NCI-H345 treated with DMSO at 0.1 percent for 48 hours (cell line): Measurements from ENCODE around the gene L1CAM.
A peak's percentile ranks its signal among the peaks of the same experiment; 100 is the strongest.

Source experiments
- DNase-seq: peaks from one replicate; lab custom pipeline; 2025; ENCODE audit not compliant: unreplicated experiment; lab: John Stamatoyannopoulos, UW

L1CAM gene

GRCh38 chrX:153879741-153880439 lies 6.1 kb downstream of the L1CAM start:
- no peak for DNase-seq

DNA sequence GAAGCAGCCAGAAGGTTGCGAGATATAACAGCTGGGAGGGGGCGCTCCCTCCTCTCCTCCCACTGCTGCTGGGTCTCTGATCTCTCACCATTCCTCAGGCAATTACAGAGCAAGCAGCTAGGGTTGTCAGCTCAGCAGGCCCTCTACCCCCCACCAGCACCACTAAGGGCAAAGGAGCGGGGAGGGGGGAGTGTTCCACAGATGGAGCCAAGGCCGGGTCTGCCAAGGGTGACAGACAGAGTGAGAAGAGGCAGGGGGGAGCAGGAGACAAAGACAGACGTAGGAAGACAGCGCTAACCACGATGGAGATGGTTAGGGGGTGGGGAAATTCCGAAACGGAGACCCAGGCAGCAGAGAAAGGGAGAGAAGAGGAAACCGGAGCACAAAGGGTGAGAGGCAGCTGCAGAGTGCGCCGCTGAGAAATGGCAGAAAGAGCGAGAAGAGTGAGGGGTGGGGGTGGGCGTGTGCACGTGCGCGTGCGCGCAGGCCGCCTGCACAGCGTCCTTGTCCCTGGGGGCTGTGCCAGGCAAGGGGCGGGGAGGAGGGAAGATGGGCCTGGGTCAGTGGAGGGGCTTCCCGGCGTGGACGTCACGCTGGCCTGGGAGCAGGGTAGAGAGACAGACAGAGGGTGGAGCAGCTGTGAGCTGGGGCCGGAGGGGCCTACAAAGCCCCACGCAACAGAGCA lies 6.9 kb downstream of the L1CAM start:
- DNase-seq, result peak; percentile 69

GRCh38 chrX:153878345-153878744 lies 7.6 kb downstream of the L1CAM start:
- DNase-seq, result no peak

DNA sequence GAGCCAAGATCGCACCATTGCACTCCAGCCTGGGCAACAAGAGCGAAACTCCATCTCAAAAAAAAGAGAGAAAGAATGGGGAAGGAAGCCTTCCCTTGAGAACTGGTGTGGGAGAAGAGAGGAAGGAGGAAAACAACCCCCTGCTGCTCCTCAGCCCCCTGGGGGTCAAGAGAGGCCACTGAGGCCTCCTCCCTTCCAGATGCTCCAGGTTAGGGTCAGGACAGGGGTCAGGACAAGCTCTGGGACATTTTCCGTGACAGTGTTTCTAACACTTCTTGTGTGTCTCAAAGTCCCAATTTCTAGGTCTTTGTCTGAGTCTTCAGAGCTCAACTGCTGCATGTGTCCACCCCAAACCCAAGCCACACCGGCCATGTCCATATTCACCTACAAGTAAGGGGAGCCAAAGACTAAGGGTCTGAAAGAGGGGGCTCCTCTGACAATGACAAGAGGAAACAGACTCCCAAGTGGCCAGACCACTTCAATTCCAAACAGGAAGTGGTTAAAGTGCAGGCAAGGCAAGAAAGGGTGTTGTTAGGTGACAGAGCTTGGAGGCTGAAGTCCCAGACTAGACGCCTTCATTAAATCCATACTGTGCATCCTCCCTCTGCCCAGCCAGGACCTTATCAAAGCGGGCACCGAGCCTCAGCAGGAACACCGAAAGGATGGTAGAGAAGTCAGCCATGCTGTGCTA lies 8.3 kb downstream of the L1CAM start:
- no peak for DNase-seq

DNA sequence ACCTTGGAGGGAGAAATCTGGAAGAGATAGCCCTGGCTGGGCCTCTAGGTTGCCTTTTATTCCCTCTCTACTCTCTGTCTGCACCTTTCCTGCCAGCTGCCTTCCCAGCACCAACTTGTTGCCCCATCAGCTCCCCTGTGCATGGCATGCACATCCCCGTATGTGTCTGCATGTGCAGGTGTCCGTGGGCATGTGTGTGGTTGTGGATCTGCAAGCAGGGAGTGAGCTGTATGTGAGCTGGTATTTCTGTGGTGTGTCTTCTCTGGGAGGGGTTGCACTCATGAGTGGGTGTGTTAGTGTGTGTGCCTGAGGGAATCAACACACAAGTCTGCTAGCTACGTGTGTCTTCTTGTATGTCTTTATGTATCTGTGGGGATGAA lies 9.9 kb downstream of the L1CAM start:
- DNase-seq, result no peak

DNA sequence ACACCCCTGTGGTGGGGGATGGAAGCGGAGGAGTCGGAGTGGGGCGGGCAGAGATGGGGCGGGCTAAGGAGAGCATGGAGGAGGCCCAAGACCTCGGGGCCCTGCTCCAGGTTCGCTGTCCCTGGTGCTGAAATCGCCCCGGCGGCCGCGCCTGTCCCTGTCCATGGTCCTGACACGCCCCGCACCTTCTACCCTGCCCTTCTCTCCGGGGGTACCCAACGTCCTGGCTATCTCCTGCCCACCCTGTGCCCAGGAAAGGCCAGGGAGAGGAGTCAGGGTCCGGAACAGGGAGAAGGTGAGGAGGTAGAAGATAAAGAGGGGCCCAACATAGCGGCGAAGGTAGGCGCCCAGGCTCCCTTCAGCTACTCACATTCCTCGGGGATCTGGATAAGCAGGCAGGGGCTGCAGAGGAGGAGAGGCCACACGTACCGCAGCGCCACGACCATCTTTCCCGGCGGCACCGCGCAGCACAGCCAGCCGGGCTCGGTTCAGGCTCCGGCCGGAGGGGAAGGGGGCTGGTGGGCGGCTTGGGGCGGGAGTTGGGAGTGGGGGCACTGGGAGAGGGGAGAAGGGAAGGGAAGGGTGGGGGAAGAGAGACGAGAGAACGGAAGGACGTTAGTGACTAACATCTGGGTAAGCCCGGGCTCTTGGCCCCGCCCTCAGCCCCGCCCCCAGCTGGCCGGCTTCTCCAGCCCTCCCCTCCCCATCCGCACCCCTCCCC lies 10.4 kb downstream of the L1CAM start:
- DNase-seq, result no peak

GRCh38 chrX:153874366-153875125 lies 11.4 kb downstream of the L1CAM start:
- no peak for DNase-seq

DNA sequence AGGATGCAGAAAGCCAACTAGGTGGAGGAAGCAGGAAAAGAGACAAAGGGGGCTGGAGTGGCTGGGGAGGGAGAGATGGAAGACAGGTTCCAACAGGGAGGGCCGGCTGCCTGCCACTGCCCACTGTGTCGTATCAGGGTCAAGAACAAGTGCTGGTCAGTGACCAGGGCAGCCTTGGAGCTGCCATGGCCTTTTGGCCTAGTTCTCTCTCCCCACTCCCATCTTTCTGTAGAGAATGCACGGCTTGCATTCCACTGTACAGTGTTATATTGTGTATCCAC lies 11.9 kb downstream of the L1CAM start:
- no peak for DNase-seq

GRCh38 chrX:153873282-153874084 lies 12.5 kb downstream of the L1CAM start:
- no peak for DNase-seq

DNA sequence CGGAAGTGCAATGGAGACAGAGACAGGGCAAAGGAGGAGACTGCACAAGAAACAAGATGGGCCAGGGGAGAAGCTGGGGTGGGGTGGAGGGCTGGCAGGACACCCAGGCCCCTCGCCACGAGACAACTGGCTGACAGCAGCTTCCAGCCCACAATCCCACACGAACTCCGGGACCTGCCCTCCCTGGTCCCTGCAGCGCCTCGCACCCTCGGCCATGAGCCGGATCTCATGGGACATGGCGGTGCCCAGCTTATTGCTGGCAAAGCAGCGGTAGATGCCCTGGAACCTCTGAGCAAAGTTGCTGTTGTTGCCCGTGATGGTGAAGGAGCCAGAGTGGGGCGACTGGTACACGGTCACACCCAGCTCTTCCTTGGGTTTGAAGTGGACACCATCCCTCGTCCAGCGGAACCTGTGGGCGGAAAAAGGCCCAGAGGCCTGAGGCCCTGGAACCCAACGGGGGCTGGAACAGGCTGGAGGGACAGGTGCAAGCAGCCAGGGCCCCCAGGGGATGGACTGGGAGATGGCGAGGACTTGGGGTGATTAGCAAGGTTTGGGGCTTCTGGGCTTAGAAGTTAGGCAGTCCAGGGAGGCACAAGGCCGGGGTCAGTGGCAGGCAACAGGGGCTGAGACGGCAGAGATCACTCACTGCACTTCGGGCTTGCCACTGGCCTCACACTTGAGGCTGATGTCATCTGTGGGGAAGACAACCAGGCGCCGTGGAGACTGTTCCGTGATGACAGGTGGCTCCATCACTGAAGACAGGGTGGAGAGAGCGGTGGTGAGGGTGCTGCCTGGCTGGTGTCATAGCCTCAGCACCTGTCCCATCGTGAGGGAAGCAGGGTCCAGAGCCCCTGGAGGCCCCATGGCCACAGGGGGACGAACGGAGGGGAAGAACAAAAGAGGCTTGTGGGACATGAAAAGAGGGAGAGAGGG lies 13.8 kb downstream of the L1CAM start:
- no peak for DNase-seq

GRCh38 chrX:153871451-153871850 lies 14.5 kb downstream of the L1CAM start:
- no peak for DNase-seq

DNA sequence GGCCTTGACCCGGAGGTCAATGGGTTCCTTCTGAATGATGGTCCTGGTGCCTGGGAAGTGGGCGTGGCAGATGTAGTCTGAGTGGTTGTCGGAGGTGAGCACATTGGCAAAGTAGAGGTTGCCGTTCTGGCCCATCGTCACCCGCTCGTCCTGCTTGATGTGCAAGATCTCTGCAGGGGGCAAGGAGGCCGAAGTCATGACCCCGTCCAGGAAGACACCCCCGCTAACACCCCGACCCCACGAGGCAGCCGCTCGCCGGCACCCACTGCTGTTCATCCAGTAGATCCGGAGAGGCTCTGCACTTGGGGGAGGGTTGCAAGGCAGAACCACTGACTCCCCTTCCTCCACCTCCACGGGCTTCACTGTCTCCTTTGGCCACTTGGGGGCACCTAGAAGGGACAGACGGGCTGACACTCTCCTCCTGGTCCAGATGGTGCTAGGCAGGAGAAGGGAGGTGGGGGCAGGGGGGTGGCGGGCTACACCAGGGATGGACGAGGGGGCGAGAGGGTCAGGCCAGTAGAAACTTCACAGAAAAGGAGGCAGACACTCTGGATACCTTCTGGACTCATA lies 15.1 kb downstream of the L1CAM start:
- DNase-seq, result no peak

- DNase-seq, result no peak
These were observed 15.7 kb downstream of the L1CAM start for GRCh38 chrX:153870288-153870690.

GRCh38 chrX:153869473-153870287 lies 16.3 kb downstream of the L1CAM start:
- no peak for DNase-seq

GRCh38 chrX:153868576-153869472 lies 17.1 kb downstream of the L1CAM start:
- no peak for DNase-seq

DNA sequence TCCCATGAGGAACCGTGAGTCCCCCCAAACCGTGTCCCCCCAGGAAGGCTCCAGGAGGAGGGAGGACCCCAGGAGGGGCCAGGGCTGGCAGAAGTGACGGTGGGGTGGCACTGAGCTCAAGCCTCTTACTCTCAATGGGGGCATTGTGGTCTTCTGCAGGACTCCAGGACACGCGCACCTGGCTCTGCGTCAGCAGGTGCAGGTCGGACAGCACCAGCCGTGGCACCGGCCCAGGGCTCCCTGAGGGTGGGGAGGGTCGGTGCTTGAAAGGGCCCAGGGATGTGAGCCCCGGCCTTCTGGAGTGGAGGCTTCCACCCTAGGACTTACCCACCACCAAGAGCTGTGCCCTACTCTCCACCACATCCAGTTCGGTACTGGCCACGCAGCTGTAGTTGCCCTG lies 18.3 kb downstream of the L1CAM start:
- no peak for DNase-seq

GRCh38 chrX:153867139-153867538 lies 18.8 kb downstream of the L1CAM start:
- DNase-seq, result no peak
